HepG2 (cell line): ENCODE data around the gene DDN. TPM values are rescaled to one million over a fixed set of nuclear protein-coding genes. Genes with fewer than 3 reads are reported as not detected.

Experiments
- BATF2 ChIP-seq: sonication (generic); formaldehyde crosslinking; IDR thresholded peaks from 2 replicates; pipeline ENCODE4 v1.8.0; 2022; ENCODE audit warnings: mild to moderate bottlenecking, missing genetic modification reagents, moderate library complexity
- BRF2 ChIP-seq: sonication (generic); formaldehyde crosslinking; IDR thresholded peaks from 2 replicates; pipeline ENCODE4 v1.8.1; 2022; ENCODE audit warnings: mild to moderate bottlenecking, missing genetic modification reagents
- CBFB ChIP-seq: sonication (generic); formaldehyde crosslinking; IDR thresholded peaks from 2 replicates; pipeline ENCODE4 v1.4.0; 2020; ENCODE audit warnings: missing genetic modification reagents
- CREB3 ChIP-seq: sonication (generic); formaldehyde crosslinking; IDR thresholded peaks from 2 replicates; pipeline ENCODE4 v1.5.0; 2020; ENCODE audit warnings: missing genetic modification reagents
- FOSL1 ChIP-seq: sonication (generic); formaldehyde crosslinking; IDR thresholded peaks from 2 replicates; pipeline ENCODE4 v1.9.0; 2021; ENCODE audit warnings: missing genetic modification reagents, borderline replicate concordance
- FOXP1 ChIP-seq, 2 experiments: fragments of 450-650 bp in 1 of 2; IDR thresholded peaks; 2 replicates each; pipeline ENCODE4 v1.6.1; 2017 to 2018; ENCODE audit warnings: antibody characterized with exemption in 1 of 2
- GFI1 ChIP-seq: sonication (generic); formaldehyde crosslinking; IDR thresholded peaks from 2 replicates; pipeline ENCODE4 v1.5.0; 2020; ENCODE audit warnings: missing genetic modification reagents, mild to moderate bottlenecking, borderline replicate concordance
- HINFP ChIP-seq: sonication (generic); formaldehyde crosslinking; IDR thresholded peaks from 2 replicates; pipeline ENCODE4 v1.4.0; 2020; ENCODE audit warnings: low read depth, mild to moderate bottlenecking, missing genetic modification reagents
- HIVEP1 ChIP-seq: sonication (generic); formaldehyde crosslinking; IDR thresholded peaks from 2 replicates; pipeline ENCODE4 v1.4.0; 2020; ENCODE audit warnings: mild to moderate bottlenecking, missing genetic modification reagents
- KAT2B ChIP-seq: fragments of 150-350 bp; IDR thresholded peaks from 2 replicates; pipeline ENCODE4 v1.6.1; 2014; ENCODE audit warnings: low read depth, low read length, borderline replicate concordance
- NCOA5 ChIP-seq: sonication (generic); formaldehyde crosslinking; IDR thresholded peaks from 2 replicates; pipeline ENCODE4 v1.4.0; 2020; ENCODE audit warnings: missing genetic modification reagents
- NFKB2 ChIP-seq: sonication (generic); formaldehyde crosslinking; IDR thresholded peaks from 2 replicates; pipeline ENCODE4 v1.4.0; 2020; ENCODE audit warnings: missing genetic modification reagents, borderline replicate concordance
- PTBP1 ChIP-seq: fragments of 200-400 bp; formaldehyde crosslinking; IDR thresholded peaks from 2 replicates; pipeline ENCODE4 v1.6.1; 2018; ENCODE audit warnings: low read length, low read depth; ENCODE audit not compliant: poor library complexity, severe bottlenecking
- RARG ChIP-seq: sonication (generic); formaldehyde crosslinking; IDR thresholded peaks from 2 replicates; pipeline ENCODE4 v1.4.0; 2020; ENCODE audit warnings: low read depth, mild to moderate bottlenecking, missing genetic modification reagents
- RFX3 ChIP-seq: IDR thresholded peaks from 2 replicates; pipeline ENCODE4 v1.6.1; 2016; ENCODE audit warnings: missing biosample characterization, missing genetic modification reagents
- SOX5 ChIP-seq: IDR thresholded peaks from 2 replicates; pipeline ENCODE4 v1.6.1; 2016; ENCODE audit warnings: borderline replicate concordance
- TP53 ChIP-seq: sonication (generic); formaldehyde crosslinking; conservative IDR thresholded peaks from 2 replicates; pipeline ENCODE4 v1.4.0; 2020; ENCODE audit warnings: missing genetic modification reagents
- ZNF251 ChIP-seq: sonication (generic); formaldehyde crosslinking; IDR thresholded peaks from 2 replicates; pipeline ENCODE4 v1.9.0; 2021; ENCODE audit warnings: mild to moderate bottlenecking, missing genetic modification reagents
- ZNF543 ChIP-seq: sonication (generic); formaldehyde crosslinking; IDR thresholded peaks from 2 replicates; pipeline ENCODE4 v1.4.0; 2020; ENCODE audit warnings: mild to moderate bottlenecking, missing genetic modification reagents
- ZNF816 ChIP-seq: sonication (generic); formaldehyde crosslinking; IDR thresholded peaks from 2 replicates; pipeline ENCODE4 v1.8.0; 2022; ENCODE audit warnings: missing genetic modification reagents, mild to moderate bottlenecking, borderline replicate concordance
- ZNF850 ChIP-seq: sonication (generic); formaldehyde crosslinking; conservative IDR thresholded peaks from 2 replicates; pipeline ENCODE4 v1.9.0; 2021; ENCODE audit warnings: mild to moderate bottlenecking, missing genetic modification reagents
- polyA plus RNA-seq, 8 experiments: library from polyadenylated mRNA; depleted of rRNA in 3 of 8; stranded (reverse) in 7 of 8; unstranded in 1 of 8; fragments of >200 nt; fragmentation: Illumina TruSeq in 4 of 8; extraction: Trizol in 4 of 8; gene quantifications; 2 replicates each; pipeline versions ENCODE4 v1.2.1 to v1.2.3, GENCODE V29; 2011 to 2016; ENCODE audit warnings: low read depth in 4 of 8, missing spikeins in 1 of 8, mixed read lengths in 1 of 8; ENCODE audit not compliant: insufficient read depth in 1 of 8
- total RNA-seq, 5 experiments: library from RNA; depleted of rRNA; stranded (reverse); fragments of >200 nt; fragmentation: Illumina TruSeq; extraction: Trizol; gene quantifications; 2 replicates each; pipeline ENCODE4 v1.2.3, GENCODE V29; 2016; ENCODE audit warnings: low read depth in 1 of 5
- TF ChIP-seq, protein P1 (sequence below): sonication (generic); formaldehyde crosslinking; IDR thresholded peaks from 2 replicates; pipeline ENCODE4 v1.5.0; 2020; ENCODE audit warnings: mild to moderate bottlenecking, missing genetic modification reagents, moderate library complexity
- TF ChIP-seq, protein P2 (sequence below): sonication (generic); formaldehyde crosslinking; IDR thresholded peaks from 2 replicates; pipeline ENCODE4 v1.5.0; 2020; ENCODE audit warnings: missing genetic modification reagents

The DDN gene
- total and polyA plus RNA-seq, 2 of the 13 experiments (the other 11 are each of a cell fraction or from before 2014, with no cell fraction given), result 0.24 to 0.53 TPM

GRCh38 chr12:48969833-48970701 lies 29.1 kb downstream of the DDN start (continued):
- TF ChIP-seq GFI1, result no peak
- no peak for TF ChIP-seq TP53 (CRISPR knock-in tag)
- TF ChIP-seq ZNF816 (CRISPR knock-in tag), result 0 out of 2 replicates have a peak, but pooled peaks have one; percentile 54
- TF ChIP-seq SOX5 (CRISPR knock-in tag), result no peak
- TF ChIP-seq HIVEP1 (CRISPR knock-in tag), result no peak
- TF ChIP-seq ZNF850, result 0 out of 2 replicates have a peak, but pooled peaks have one; percentile 45
- no peak for TF ChIP-seq KAT2B
- TF ChIP-seq, protein P1, sequence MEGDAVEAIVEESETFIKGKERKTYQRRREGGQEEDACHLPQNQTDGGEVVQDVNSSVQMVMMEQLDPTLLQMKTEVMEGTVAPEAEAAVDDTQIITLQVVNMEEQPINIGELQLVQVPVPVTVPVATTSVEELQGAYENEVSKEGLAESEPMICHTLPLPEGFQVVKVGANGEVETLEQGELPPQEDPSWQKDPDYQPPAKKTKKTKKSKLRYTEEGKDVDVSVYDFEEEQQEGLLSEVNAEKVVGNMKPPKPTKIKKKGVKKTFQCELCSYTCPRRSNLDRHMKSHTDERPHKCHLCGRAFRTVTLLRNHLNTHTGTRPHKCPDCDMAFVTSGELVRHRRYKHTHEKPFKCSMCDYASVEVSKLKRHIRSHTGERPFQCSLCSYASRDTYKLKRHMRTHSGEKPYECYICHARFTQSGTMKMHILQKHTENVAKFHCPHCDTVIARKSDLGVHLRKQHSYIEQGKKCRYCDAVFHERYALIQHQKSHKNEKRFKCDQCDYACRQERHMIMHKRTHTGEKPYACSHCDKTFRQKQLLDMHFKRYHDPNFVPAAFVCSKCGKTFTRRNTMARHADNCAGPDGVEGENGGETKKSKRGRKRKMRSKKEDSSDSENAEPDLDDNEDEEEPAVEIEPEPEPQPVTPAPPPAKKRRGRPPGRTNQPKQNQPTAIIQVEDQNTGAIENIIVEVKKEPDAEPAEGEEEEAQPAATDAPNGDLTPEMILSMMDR (CRISPR knock-in tag), result peak; percentile 58
- no peak for TF ChIP-seq FOXP1 (IDR thresholded peaks at IDR 0.05)
- no peak for TF ChIP-seq FOXP1 (CRISPR knock-in tag; IDR thresholded peaks at IDR 0.05)
- no peak for TF ChIP-seq RFX3 (CRISPR knock-in tag)
- TF ChIP-seq BRF2, result no peak
- TF ChIP-seq CBFB (CRISPR knock-in tag), result 0 out of 2 replicates have a peak, but pooled peaks have one; percentile 21
- TF ChIP-seq NCOA5 (CRISPR knock-in tag), result no peak
- no peak for TF ChIP-seq ZNF251 (CRISPR knock-in tag)
- TF ChIP-seq, protein P2, sequence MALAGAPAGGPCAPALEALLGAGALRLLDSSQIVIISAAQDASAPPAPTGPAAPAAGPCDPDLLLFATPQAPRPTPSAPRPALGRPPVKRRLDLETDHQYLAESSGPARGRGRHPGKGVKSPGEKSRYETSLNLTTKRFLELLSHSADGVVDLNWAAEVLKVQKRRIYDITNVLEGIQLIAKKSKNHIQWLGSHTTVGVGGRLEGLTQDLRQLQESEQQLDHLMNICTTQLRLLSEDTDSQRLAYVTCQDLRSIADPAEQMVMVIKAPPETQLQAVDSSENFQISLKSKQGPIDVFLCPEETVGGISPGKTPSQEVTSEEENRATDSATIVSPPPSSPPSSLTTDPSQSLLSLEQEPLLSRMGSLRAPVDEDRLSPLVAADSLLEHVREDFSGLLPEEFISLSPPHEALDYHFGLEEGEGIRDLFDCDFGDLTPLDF (CRISPR knock-in tag), result no peak
- TF ChIP-seq ZNF543 (CRISPR knock-in tag), result peak; percentile 19; the same call in 1 of the 2 replicates
- TF ChIP-seq HINFP (CRISPR knock-in tag), result no peak
- TF ChIP-seq BATF2 (CRISPR knock-in tag), result no peak
- no peak for TF ChIP-seq FOSL1 (CRISPR knock-in tag)
- TF ChIP-seq PTBP1, result no peak
- TF ChIP-seq NFKB2, result no peak
- TF ChIP-seq RARG, result no peak
- no peak for TF ChIP-seq CREB3 (CRISPR knock-in tag)
